ENCODE results near the gene CXCL11. TPM values are rescaled to one million over a fixed set of nuclear protein-coding genes. Genes with fewer than 3 reads are reported as not detected.
"Not testable (repeated sequence)": the region's sequence is repeated elsewhere in the genome, so short reads cannot be mapped to it uniquely, and the experiment has no call there.

CXCL11 gene
- polyA plus RNA-seq, 1 donor, result not detected

DNA sequence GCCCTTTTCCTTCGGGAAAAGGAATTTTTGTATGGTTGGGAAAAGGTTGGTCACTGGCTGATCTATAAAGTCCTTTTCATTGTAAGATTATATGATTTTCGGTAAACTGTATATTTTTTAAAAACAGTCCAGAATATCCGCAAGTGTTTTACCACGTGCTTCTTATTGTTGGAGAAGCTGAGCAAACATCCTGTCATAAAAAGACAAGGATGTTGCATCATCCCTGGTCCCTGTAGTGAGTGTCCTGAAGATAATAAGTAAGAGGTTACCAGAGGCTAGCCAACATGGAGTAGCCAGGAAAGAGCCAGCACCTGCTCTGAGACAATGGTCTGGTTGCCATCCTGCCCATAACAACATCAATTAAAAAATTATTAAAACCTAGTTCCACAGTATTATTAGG, 33.7 kb downstream of the CXCL11 start:
- DNase-seq (ENCODE audit: low read depth), result no peak

DNA sequence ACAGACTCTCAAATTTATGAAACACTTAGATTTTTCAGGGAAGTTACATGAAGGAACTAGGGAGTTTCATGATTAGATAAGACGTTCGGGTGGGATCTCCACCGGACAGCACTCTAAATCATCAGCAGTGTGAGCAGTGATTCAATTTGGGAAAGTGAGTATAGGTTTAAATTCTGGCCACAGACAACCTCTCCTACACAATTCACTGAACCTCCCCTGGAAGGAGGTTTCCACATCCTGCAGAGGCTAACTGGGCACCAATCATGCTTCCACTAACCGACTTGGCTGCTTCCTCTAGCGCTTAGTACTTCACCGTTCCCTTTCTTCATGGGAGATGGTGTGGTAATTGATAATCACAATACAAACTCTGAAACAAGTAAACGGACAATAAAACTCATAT, 34.2 kb downstream of the CXCL11 start:
- DNase-seq (ENCODE audit: low read depth), result no peak

DNA sequence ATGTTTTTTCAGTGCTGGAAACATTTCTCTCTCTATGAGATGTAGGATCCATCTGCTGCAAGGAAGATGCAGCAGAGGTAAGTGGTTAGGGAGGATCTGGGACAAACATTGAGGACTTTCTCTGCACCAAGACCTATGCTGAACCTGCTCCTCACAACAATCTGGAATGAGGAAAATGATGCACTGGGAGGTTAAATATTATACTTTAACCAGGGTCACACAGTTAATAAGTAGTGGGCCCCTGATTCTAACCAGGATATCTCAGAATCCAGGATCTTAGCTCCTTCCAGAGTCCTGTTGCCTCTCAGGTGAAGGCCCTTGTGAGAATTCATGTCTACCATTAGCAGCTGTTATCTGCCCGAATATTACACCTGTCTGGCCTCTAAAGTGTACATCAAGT, 35.6 kb downstream of the CXCL11 start:
- no peak for DNase-seq (ENCODE audit: low read depth)

DNA sequence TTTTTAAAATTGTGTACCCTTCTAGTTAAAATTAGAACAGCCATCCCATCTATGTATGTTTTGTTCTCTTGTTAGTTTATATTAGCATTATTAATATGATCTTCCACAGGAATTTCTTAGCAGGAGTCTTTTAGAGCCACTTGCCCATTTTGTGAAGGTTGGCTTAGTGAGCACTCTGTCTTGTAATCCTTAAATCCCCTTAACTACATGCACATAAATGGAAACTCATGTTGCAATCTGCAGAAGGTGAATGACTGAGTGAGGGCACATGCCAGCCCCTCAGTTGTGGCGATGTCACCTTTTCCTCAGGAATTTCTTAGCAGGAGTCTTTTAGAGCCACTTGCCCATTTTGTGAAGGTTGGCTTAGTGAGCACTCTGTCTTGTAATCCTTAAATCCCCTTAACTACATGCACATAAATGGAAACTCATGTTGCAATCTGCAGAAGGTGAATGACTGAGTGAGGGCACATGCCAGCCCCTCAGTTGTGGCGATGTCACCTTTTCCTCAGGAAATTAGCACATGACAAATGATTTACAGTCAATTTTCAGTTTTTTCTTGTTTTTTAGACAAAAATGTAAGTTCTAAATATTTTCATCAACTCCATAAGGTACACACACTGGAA, 37.2 kb downstream of the CXCL11 start:
- DNase-seq (ENCODE audit: low read depth), result not testable (repeated sequence)

DNA sequence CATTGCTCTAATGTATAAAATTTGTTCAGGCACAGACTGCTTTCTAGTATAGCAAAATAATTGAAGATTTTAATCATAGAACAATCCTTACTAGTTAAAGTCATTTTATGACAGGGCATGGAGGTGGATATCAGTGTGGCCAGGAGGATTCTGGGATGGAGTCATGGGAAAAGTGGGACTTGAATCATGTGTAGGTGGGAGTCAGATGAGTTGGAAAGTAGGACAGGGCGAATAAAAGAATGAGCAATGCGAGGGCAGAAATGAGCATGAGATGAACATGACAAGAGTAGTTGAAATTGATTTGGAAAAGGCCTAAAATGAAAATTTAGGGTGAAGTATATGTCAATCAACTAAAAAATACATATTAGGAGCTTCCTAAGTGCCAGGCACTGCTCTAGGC, 37.9 kb downstream of the CXCL11 start:
- no peak for DNase-seq (ENCODE audit: low read depth)

DNA sequence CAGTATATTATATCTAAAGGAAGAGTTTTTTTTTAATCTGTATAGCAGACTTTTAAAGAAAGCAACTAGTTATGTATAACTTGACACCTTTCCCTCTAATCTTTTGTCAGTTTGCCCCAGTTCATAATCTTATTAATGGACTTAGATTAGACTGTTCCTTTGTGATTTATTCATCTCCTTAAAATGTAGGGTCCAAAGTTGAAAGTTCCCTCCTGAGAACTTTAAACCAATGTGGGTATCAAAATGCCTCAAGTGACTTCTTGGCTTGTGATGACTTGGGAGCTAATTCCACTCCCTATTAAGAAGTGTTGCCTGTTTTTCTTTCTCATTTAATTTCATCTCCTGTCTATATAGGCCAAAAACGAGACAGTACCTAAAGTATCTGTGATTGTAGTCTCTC, 38.8 kb downstream of the CXCL11 start:
- DNase-seq (ENCODE audit: low read depth), result no peak

DNA sequence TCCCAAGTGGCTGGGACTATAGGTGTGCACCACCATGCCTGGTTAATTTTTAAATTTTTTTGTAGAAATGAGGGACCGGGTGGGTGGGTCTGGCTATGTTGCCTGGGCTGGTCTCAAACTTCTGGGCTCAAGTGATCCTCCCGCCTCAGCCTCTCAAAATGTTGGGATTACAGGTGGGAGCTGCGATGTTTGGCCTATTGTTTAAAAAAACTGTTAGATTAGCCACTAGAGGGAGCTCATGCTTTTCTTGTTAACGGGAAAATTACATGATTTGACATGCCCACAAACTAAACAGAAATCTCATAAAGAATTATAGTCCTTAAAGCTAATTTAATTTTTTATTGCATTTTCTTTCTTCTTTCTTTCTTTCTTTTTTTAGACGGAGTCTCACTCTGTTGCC, 40.1 kb downstream of the CXCL11 start:
- no peak for DNase-seq (ENCODE audit: low read depth)

DNA sequence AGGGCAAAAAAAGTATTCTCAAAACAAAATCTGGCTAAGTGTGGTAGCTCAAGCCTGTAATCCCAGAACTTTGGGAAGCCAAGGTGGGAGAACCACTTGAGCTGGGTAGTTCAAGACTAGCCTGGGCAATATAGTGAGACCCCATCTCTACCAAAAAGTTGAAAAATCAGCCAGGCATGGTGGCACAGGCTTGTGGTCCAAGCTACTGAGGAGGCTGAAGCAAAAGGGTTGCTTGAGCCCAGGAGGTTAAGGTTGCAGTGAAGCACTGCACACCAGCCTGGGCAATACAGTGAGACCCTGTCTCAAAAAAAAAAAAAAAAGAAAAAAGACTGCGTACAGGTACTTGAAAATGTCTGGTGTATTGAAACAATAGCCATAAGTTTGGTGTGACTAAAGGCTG, 43.4 kb downstream of the CXCL11 start:
- no peak for DNase-seq (ENCODE audit: low read depth)

DNA sequence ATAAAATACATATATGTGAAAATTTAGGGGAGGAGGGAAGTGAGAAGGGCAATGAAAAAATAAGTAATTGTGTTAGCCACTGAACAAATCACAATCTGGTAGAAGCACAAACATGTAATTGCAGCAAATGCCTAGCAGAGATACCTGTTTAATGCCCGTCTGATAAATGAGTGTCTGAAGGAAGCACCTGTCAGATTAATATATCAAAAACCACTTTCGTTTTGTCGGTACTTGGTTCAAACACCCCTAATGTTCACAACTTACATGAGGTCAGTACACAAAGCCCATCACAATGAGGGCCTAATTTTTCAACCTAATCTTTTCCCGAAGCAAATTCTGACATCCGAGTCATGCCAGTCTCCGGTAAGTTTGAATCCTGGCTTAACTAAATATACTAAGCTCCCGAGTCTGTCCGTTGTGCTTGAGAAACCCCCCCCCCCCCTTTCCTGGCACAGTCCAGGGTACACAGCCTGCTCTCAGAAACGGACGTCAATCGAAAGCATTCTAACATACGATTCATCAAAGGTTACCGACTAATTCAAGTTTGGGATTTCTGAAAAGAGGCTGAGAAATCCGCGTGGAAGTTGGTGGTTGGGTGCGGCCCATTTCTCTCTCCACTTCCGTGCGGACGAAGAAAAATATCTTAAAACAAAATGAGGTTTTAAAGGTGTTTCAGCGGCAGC, 45.9 kb downstream of the CXCL11 start:
- DNase-seq (ENCODE audit: low read depth), result no peak

DNA sequence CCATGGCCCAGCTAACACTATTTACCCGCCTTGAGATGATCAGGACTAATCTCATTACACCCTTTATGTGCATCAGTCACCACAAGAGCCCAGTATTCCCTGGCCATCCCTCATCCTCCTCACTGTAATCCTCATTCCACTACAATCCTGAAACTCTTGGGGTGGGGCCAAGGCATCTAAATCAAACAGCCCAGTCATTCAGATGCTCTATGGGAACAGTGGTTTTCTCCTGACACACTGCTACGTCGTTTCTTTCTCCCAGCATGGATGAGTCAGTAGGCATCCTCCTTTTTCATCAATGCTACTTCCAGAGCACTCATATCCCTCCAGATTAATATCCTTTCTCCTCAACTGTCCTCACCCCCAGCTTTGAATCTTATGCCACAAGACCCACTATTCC, 50.8 kb downstream of the CXCL11 start:
- DNase-seq (ENCODE audit: low read depth), result no peak

Other genes with a start within 250 kb of the CXCL11 start
- 0.30 TPM for gene PPEF2, start 133.6 kb downstream of the CXCL11 start, polyA plus RNA-seq (ENCODE audit: insufficient read length)
- 15.8 TPM for gene NAAA, start 95.1 kb downstream of the CXCL11 start, polyA plus RNA-seq (ENCODE audit: insufficient read length)
- gene SDAD1, start 45.1 kb downstream of the CXCL11 start, polyA plus RNA-seq (ENCODE audit: insufficient read length), result 25.6 TPM
- 0.05 TPM for gene CXCL9, start 28.6 kb downstream of the CXCL11 start, polyA plus RNA-seq (ENCODE audit: insufficient read length)
- gene CXCL10, start 12.6 kb downstream of the CXCL11 start, polyA plus RNA-seq (ENCODE audit: insufficient read length), result 0.23 TPM
- 38.3 TPM for gene ART3, start 38.6 kb upstream of the CXCL11 start, polyA plus RNA-seq (ENCODE audit: insufficient read length)
- 39.1 TPM for gene NUP54, start 112.3 kb upstream of the CXCL11 start, polyA plus RNA-seq (ENCODE audit: insufficient read length)
- 139 TPM for gene SCARB2, start 177.8 kb upstream of the CXCL11 start, polyA plus RNA-seq (ENCODE audit: insufficient read length)
- gene FAM47E, start 215.7 kb upstream of the CXCL11 start, polyA plus RNA-seq (ENCODE audit: insufficient read length), result 1.5 TPM